HepG2 (cell line): Measurements from ENCODE around the gene EGFR. TPM values are rescaled to one million over a fixed set of nuclear protein-coding genes. Genes with fewer than 3 reads are reported as not detected.

Source experiments
- ATAC-seq: fragments of 200-7000 bp; cut with Tn5 transposase; 3 replicates; pipeline ENCODE4 v1.9.1; 2020; ENCODE audit warnings: mild to moderate bottlenecking, moderate library complexity
- BruUV-seq: library from RNA; stranded (reverse); fragments of 400-500 nt; replicated peaks from 2 replicates; lab custom pipeline; 2021; lab: Mats Ljungman, UMichigan
- CTCF ChIA-PET: fragments of 300-600 bp; formaldehyde crosslinking; extraction: SDS; loops from one replicate; lab custom pipeline; 2021; ENCODE audit warnings: low total read pairs, inconsistent platforms, low intra/inter-chr PET ratio; lab: Yijun Ruan, JAX
- POLR2A ChIA-PET: fragments of 350-600 bp; sonication (Branson Sonifier 250); formaldehyde crosslinking; loops from one replicate; lab custom pipeline; 2020; ENCODE audit warnings: antibody characterized with exemption, inconsistent platforms; lab: Yijun Ruan, JAX
- DNase-seq: peaks from one replicate; pipeline ENCODE4 v3.0.0-alpha.2; 2015; ENCODE audit warnings: low spot score
- FAIRE-seq: peaks from 3 replicates; lab custom pipeline; 2011; peaks lifted over from hg19 to GRCh38; lab: Jason Lieb, UNC
- H2AFZ ChIP-seq: one replicate; pipeline ENCODE4 v1.6.1; 2011; ENCODE audit warnings: low read length, inconsistent platforms
- H3K27ac ChIP-seq: fragments of 300-600 bp; 3 replicates; pipeline ENCODE4 v1.8.0; 2011; ENCODE audit warnings: mixed run types, mild to moderate bottlenecking, mixed read lengths, low read length, inconsistent platforms; ENCODE audit not compliant: insufficient read depth; ENCODE audit errors: extremely low read length
- H3K27me3 ChIP-seq, 2 experiments: fragments of 200-600 bp in 1 of 2; 2 replicates in 1 of 2; 3 replicates in 1 of 2; pipeline versions ENCODE4 v1.6.0 to v1.8.0; 2011; ENCODE audit warnings: low read length in 2 of 2, mild to moderate bottlenecking in 2 of 2, moderate library complexity in 2 of 2, inconsistent platforms in 1 of 2; ENCODE audit not compliant: insufficient read depth in 2 of 2, control insufficient read depth in 1 of 2
- H3K36me3 ChIP-seq, 2 experiments: fragments of 200-600 bp in 1 of 2; replicated peaks in 1 of 2; 2 replicates in 1 of 2; 3 replicates in 1 of 2; pipeline versions ENCODE4 v1.5.1 to v1.8.0; 2011; ENCODE audit warnings: low read length in 2 of 2, inconsistent platforms in 1 of 2; ENCODE audit not compliant: insufficient read depth in 2 of 2, control insufficient read depth in 1 of 2
- H3K4me1 ChIP-seq: 2 replicates; pipeline ENCODE4 v1.5.1; 2012; ENCODE audit warnings: low read length, inconsistent platforms; ENCODE audit not compliant: insufficient read depth
- H3K4me2 ChIP-seq: 2 replicates; pipeline ENCODE4 v1.6.0; 2011; ENCODE audit warnings: low read depth, low read length, inconsistent platforms
- H3K4me3 ChIP-seq, 3 experiments: fragments of 200-600 bp in 1 of 3; sonication (generic), shearing (Covaris generic) in 1 of 3; replicated peaks in 1 of 3; 2 replicates each; pipeline ENCODE4 v1.5.1; 2011 to 2016; ENCODE audit warnings: low read length in 3 of 3, inconsistent platforms in 2 of 3, low read depth in 2 of 3, mild to moderate bottlenecking in 2 of 3, control low read depth in 1 of 3, mixed read lengths in 1 of 3; ENCODE audit not compliant: insufficient read depth in 1 of 3
- H3K79me2 ChIP-seq: one replicate; pipeline ENCODE4 v1.6.1; 2011; ENCODE audit warnings: low read length, inconsistent platforms; ENCODE audit not compliant: insufficient read depth
- H3K9ac ChIP-seq: 2 replicates; pipeline ENCODE4 v1.6.0; 2011; ENCODE audit warnings: mild to moderate bottlenecking, low read depth, low read length, inconsistent platforms; ENCODE audit not compliant: insufficient read depth
- H3K9me3 ChIP-seq: 2 replicates; pipeline ENCODE4 v1.5.1; 2012; ENCODE audit warnings: mild to moderate bottlenecking, low read length
- H4K20me1 ChIP-seq: 2 replicates; pipeline ENCODE4 v1.6.0; 2011; ENCODE audit warnings: inconsistent platforms, mild to moderate bottlenecking, low read length, moderate library complexity; ENCODE audit not compliant: insufficient read depth
- JARID2 ChIP-seq: sonication (generic); formaldehyde crosslinking; IDR thresholded peaks from 2 replicates; pipeline ENCODE4 v1.8.1; 2023; ENCODE audit warnings: missing genetic modification reagents, inconsistent platforms; ENCODE audit not compliant: insufficient replicate concordance
- KLF6 ChIP-seq: IDR thresholded peaks from 2 replicates; pipeline ENCODE4 v1.8.0; 2016; ENCODE audit warnings: missing biosample characterization, missing genetic modification reagents
- MTF1 ChIP-seq: sonication (generic); formaldehyde crosslinking; IDR thresholded peaks from 2 replicates; pipeline ENCODE4 v1.5.0; 2020; ENCODE audit warnings: missing genetic modification reagents
- NKX3-1 ChIP-seq: sonication (generic); formaldehyde crosslinking; IDR thresholded peaks from 2 replicates; pipeline ENCODE4 v1.5.0; 2020; ENCODE audit warnings: missing genetic modification reagents
- NR2C2 ChIP-seq: sonication (generic); formaldehyde crosslinking; IDR thresholded peaks from 2 replicates; pipeline ENCODE4 v1.4.0; 2020; ENCODE audit warnings: missing genetic modification reagents, mild to moderate bottlenecking, moderate library complexity, borderline replicate concordance
- NR2F2 ChIP-seq: IDR thresholded peaks from 2 replicates; pipeline ENCODE4 v1.6.1; 2012; ENCODE audit warnings: low read depth, inconsistent platforms, borderline replicate concordance
- RFX3 ChIP-seq: IDR thresholded peaks from 2 replicates; pipeline ENCODE4 v1.6.1; 2016; ENCODE audit warnings: missing biosample characterization, missing genetic modification reagents
- SALL1 ChIP-seq: sonication (generic); formaldehyde crosslinking; IDR thresholded peaks from 2 replicates; pipeline ENCODE4 v1.8.0; 2022; ENCODE audit warnings: mild to moderate bottlenecking, missing genetic modification reagents
- SAP130 ChIP-seq: IDR thresholded peaks from 2 replicates; pipeline ENCODE4 v1.6.1; 2016; ENCODE audit warnings: low read depth
- SRY ChIP-seq: sonication (generic); formaldehyde crosslinking; IDR thresholded peaks from 2 replicates; pipeline ENCODE4 v1.8.0; 2022; ENCODE audit warnings: mild to moderate bottlenecking, missing genetic modification reagents
- TP53 ChIP-seq: sonication (generic); formaldehyde crosslinking; conservative IDR thresholded peaks from 2 replicates; pipeline ENCODE4 v1.4.0; 2020; ENCODE audit warnings: missing genetic modification reagents
- ZEB1 ChIP-seq: IDR thresholded peaks from 2 replicates; pipeline ENCODE4 v1.6.1; 2012; ENCODE audit warnings: mild to moderate bottlenecking, low read depth, inconsistent platforms; ENCODE audit not compliant: insufficient replicate concordance
- ZFP82 ChIP-seq: sonication (generic); formaldehyde crosslinking; IDR thresholded peaks from 2 replicates; pipeline ENCODE4 v1.5.1; 2020; ENCODE audit warnings: mild to moderate bottlenecking, missing genetic modification reagents, borderline replicate concordance
- ZNF12 ChIP-seq: sonication (generic); formaldehyde crosslinking; IDR thresholded peaks from 2 replicates; pipeline ENCODE4 v1.5.0; 2020; ENCODE audit warnings: missing genetic modification reagents
- ZNF224 ChIP-seq: sonication (generic); formaldehyde crosslinking; IDR thresholded peaks from 2 replicates; pipeline ENCODE4 v1.5.0; 2020; ENCODE audit warnings: mild to moderate bottlenecking, missing genetic modification reagents
- ZNF451 ChIP-seq: sonication (generic); formaldehyde crosslinking; IDR thresholded peaks from 2 replicates; pipeline ENCODE4 v1.5.0; 2020; ENCODE audit warnings: mild to moderate bottlenecking, missing genetic modification reagents
- ZNF460 ChIP-seq: sonication (generic); formaldehyde crosslinking; IDR thresholded peaks from 2 replicates; pipeline ENCODE4 v1.5.1; 2020; ENCODE audit warnings: missing genetic modification reagents, mild to moderate bottlenecking, borderline replicate concordance
- ZNF772 ChIP-seq: sonication (generic); formaldehyde crosslinking; IDR thresholded peaks from 2 replicates; pipeline ENCODE4 v1.5.0; 2020; ENCODE audit warnings: mild to moderate bottlenecking, missing genetic modification reagents
- ZNF777 ChIP-seq: sonication (generic); formaldehyde crosslinking; IDR thresholded peaks from 2 replicates; pipeline ENCODE4 v1.4.0; 2020; ENCODE audit warnings: missing genetic modification reagents
- ZSCAN29 ChIP-seq: sonication (generic); formaldehyde crosslinking; conservative IDR thresholded peaks from 2 replicates; pipeline ENCODE4 v1.4.0; 2020; ENCODE audit warnings: mild to moderate bottlenecking, missing genetic modification reagents
- WGBS: methylation state at CpG from one replicate; pipeline ENCODE4 v1.1.6; 2017; ENCODE audit warnings: low lambda C conversion rate; 5-methylcytosine and 5-hydroxymethylcytosine counted together
- in situ Hi-C: cut with HindIII; loops from 2 replicates; pipeline ENCODE4 v1.10.0; 2017; ENCODE audit warnings: low pct_unique_long_range_greater_than_20kb; ENCODE audit not compliant: extremely low pct_ligation_motif_present
- intact Hi-C: fragments of 100-400 bp; cut with micrococcal nuclease; formaldehyde crosslinking; loops from one replicate; pipeline ENCODE4 v1.10.0; 2022; ENCODE audit not compliant: unreplicated experiment
- polyA plus RNA-seq, 8 experiments: library from polyadenylated mRNA; depleted of rRNA in 3 of 8; stranded (reverse) in 7 of 8; unstranded in 1 of 8; fragments of >200 nt; fragmentation: Illumina TruSeq in 4 of 8; extraction: Trizol in 4 of 8; gene quantifications; 2 replicates each; pipeline versions ENCODE4 v1.2.1 to v1.2.3, GENCODE V29; 2011 to 2016; ENCODE audit warnings: low read depth in 4 of 8, missing spikeins in 1 of 8, mixed read lengths in 1 of 8; ENCODE audit not compliant: insufficient read depth in 1 of 8
- total RNA-seq, 5 experiments: library from RNA; depleted of rRNA; stranded (reverse); fragments of >200 nt; fragmentation: Illumina TruSeq; extraction: Trizol; gene quantifications; 2 replicates each; pipeline ENCODE4 v1.2.3, GENCODE V29; 2016; ENCODE audit warnings: low read depth in 1 of 5
- TF ChIP-seq, protein P1 (sequence below): IDR thresholded peaks from 2 replicates; pipeline ENCODE4 v1.6.1; 2012; ENCODE audit warnings: inconsistent platforms
- TF ChIP-seq, protein P2 (sequence below): IDR thresholded peaks from 2 replicates; pipeline ENCODE4 v1.6.1; 2016
- TF ChIP-seq, protein P3 (sequence below): sonication (generic); formaldehyde crosslinking; IDR thresholded peaks from 2 replicates; pipeline ENCODE4 v1.8.1; 2023; ENCODE audit warnings: mild to moderate bottlenecking, missing genetic modification reagents, borderline replicate concordance

The EGFR gene
- total and polyA plus RNA-seq, 2 of the 13 experiments (the other 11 are each of a cell fraction or from before 2014, with no cell fraction given): 7.0 to 10.0 TPM

DNA sequence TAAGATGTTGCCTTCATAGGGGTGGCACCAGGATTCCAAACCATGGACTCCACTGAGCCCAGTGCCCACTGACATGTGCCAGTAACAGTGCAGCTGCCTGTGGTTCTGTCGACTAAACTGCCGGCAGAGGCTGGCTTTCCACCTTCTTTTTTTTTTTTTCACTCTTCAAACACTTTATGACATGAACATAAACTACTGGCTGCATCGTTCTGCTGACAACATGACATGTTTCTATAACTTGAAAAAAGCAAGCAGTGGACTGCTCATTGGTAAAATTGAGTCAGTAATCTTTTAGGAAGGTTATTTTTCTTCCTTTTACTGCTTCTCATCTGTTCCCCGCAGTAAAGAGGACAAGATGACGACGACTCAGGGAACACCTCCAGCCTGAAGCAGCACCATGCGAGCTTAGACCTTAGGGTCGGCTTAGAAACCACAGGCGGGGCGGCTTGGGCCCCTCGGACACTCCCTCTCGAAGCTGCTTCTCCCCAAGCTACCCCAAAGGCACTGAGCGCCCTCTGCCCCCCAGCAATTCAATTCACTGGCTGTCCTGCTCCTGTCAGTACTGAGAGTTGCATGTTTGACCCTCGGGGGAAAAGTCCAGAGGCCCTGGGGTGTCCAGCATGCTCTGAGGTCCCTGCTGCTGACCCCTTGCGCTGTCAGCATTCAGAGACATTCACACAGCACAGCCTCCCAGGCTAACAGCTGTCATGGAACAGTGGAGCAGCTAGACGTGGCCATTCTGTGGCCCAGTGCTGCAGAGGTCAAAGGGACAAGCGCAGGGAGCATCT lies 112.5 kb downstream of the EGFR start (continued):
- TF ChIP-seq ZSCAN29 (CRISPR knock-in tag) (0 out of 2 replicates have a peak, but pooled peaks have one; percentile 37), SALL1 (CRISPR knock-in tag) (peak; percentile 81), TP53 (no peak)

DNA sequence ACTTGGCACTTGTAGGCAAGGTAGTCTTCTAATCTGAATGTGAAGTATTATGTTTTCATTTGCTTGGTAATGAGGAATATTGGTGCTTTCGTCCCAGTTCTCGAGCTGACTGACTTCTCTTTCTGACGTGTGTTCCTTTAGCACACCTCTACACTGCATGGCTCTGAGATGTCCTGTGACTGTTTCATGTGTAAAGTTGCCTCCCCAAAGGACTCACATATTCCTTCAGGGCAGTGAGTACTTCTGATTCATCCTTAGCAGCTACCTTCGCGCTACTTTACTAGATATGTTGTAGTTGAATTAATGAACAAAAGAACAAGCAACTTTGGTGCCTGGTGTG lies 113.7 kb downstream of the EGFR start:
- Histone ChIP-seq H3K9ac (no peak overlapping the region), H3K27ac (no peak overlapping the region), H4K20me1 (no peaks in the 10 kb centered on the region), H3K79me2 (no peaks in the 10 kb centered on the region), H3K9me3 (no peaks in the 10 kb centered on the region), H3K4me1 (peaks cover 64% of the 10 kb centered on the region), H3K4me3 (peak overlapping the region in 1 of 3 experiments; percentile 63; a peak in 1 of 6 replicates), H2AFZ (no peak overlapping the region), H3K4me2 (peak overlapping the region; percentile 83; the same call in 1 of the 2 replicates), H3K27me3 (no peaks in the 10 kb centered on the region), H3K36me3 (no peaks in the 10 kb centered on the region)
- FAIRE-seq (no peak), DNase-seq (no peak), ATAC-seq (no peak)
- TF ChIP-seq, protein P1, sequence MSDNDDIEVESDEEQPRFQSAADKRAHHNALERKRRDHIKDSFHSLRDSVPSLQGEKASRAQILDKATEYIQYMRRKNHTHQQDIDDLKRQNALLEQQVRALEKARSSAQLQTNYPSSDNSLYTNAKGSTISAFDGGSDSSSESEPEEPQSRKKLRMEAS: no peak
- TF ChIP-seq ZNF772 (CRISPR knock-in tag) (no peak), ZFP82 (no peak), RFX3 (no peak), ZNF451 (CRISPR knock-in tag) (no peak), NR2C2 (CRISPR knock-in tag) (no peak), NKX3-1 (CRISPR knock-in tag) (no peak), ZNF460 (CRISPR knock-in tag) (no peak), ZNF224 (CRISPR knock-in tag) (no peak), KLF6 (CRISPR knock-in tag) (no peak), NR2F2 (no peak), ZNF777 (CRISPR knock-in tag) (no peak), MTF1 (no peak), ZNF12 (no peak), ZEB1 (no peak), SRY (no peak), SAP130 (CRISPR knock-in tag) (no peak), JARID2 (CRISPR knock-in tag) (no peak)
- TF ChIP-seq, protein P2, sequence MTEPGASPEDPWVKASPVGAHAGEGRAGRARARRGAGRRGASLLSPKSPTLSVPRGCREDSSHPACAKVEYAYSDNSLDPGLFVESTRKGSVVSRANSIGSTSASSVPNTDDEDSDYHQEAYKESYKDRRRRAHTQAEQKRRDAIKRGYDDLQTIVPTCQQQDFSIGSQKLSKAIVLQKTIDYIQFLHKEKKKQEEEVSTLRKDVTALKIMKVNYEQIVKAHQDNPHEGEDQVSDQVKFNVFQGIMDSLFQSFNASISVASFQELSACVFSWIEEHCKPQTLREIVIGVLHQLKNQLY (CRISPR knock-in tag): no peak
- TF ChIP-seq, protein P3, sequence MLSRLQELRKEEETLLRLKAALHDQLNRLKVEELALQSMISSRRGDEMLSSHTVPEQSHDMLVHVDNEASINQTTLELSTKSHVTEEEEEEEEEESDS (CRISPR knock-in tag): no peak
- no TSS peak for BruUV-seq
- in situ Hi-C loops (no loop called here), intact Hi-C loops (loop anchor here (2.0 to 10.0 kb wide), 6 partner anchors 46 to 360 kb away; partner anchors contain the start of gene EGFR)
- 76% methylated on average over 5 of the region's 5 CpGs for WGBS
- CTCF ChIA-PET: no interaction called here
- POLR2A ChIA-PET: interaction anchor here (0.9 to 3.1 kb wide), 10 partner anchors 45 to 137 kb away, joined by 3 to 30 read pairs (median 4); partner anchors contain the start of gene EGFR
